CD14-positive monocyte (primary cell): Measurements from ENCODE around the gene ALS2. TPM values are rescaled to one million over a fixed set of nuclear protein-coding genes. Genes with fewer than 3 reads are reported as not detected.

ENCODE experiments used
- DNase-seq, 3 donors: peaks; one replicate each; pipeline ENCODE4 v3.0.0-alpha.2; 2011 to 2022
- H2AFZ ChIP-seq: 2 replicates; pipeline ENCODE4 v1.6.0; 2012; ENCODE audit warnings: mild to moderate bottlenecking, low read depth, low read length, inconsistent platforms; ENCODE audit not compliant: insufficient read depth, poor library complexity, severe bottlenecking
- H3K27ac ChIP-seq, 2 donors: 1 replicate in 1 of 2; 2 replicates in 1 of 2; pipeline ENCODE4 v1.5.1; 2012 to 2013; ENCODE audit warnings: low read length in 2 of 2, control low read depth in 1 of 2, inconsistent platforms in 1 of 2, low read depth in 1 of 2, mild to moderate bottlenecking in 1 of 2
- H3K27me3 ChIP-seq, 2 donors: one replicate each; pipeline versions ENCODE4 v1.6.0 to v1.6.1; 2011 to 2013; ENCODE audit warnings: low read length in 2 of 2; ENCODE audit not compliant: control insufficient read depth in 2 of 2, insufficient read depth in 2 of 2
- H3K36me3 ChIP-seq, 2 donors: replicated peaks in 1 of 2; 1 replicate in 1 of 2; 2 replicates in 1 of 2; pipeline versions ENCODE4 v1.5.1 to v1.6.1; 2012 to 2013; ENCODE audit warnings: low read length in 2 of 2, control low read depth in 1 of 2, inconsistent platforms in 1 of 2, mild to moderate bottlenecking in 1 of 2; ENCODE audit not compliant: insufficient read depth in 2 of 2, control insufficient read depth in 1 of 2
- H3K4me1 ChIP-seq, 2 donors: 1 replicate in 1 of 2; 2 replicates in 1 of 2; pipeline versions ENCODE4 v1.5.1 to v1.6.1; 2012 to 2013; ENCODE audit warnings: low read length in 2 of 2, control low read depth in 1 of 2, inconsistent platforms in 1 of 2, mild to moderate bottlenecking in 1 of 2, moderate library complexity in 1 of 2; ENCODE audit not compliant: insufficient read depth in 2 of 2, control insufficient read depth in 1 of 2
- H3K4me2 ChIP-seq: replicated peaks from 2 replicates; pipeline ENCODE3; 2012; ENCODE audit warnings: low read length, moderate library complexity, mild to moderate bottlenecking; ENCODE audit not compliant: poor library complexity, severe bottlenecking; ENCODE audit errors: extremely low read depth
- H3K4me3 ChIP-seq, 3 experiments: fragments of 200-600 bp in 1 of 3; sonication (generic) in 1 of 3; replicated peaks in 1 of 3; 1 replicate in 2 of 3; 2 replicates in 1 of 3; pipeline ENCODE4 v1.5.1; 2011 to 2013; ENCODE audit warnings: low read length in 3 of 3, mild to moderate bottlenecking in 3 of 3, control low read depth in 2 of 3, low read depth in 2 of 3, inconsistent platforms in 1 of 3, moderate library complexity in 1 of 3
- H3K79me2 ChIP-seq: 2 replicates; pipeline ENCODE4 v1.6.0; 2012; ENCODE audit warnings: mild to moderate bottlenecking, control low read depth, inconsistent platforms, low read length, moderate library complexity; ENCODE audit not compliant: insufficient read depth
- H3K9ac ChIP-seq: 2 replicates; pipeline ENCODE4 v1.6.0; 2017; ENCODE audit warnings: low read length, mild to moderate bottlenecking; ENCODE audit not compliant: insufficient read depth, poor library complexity, severe bottlenecking
- H3K9me3 ChIP-seq, 2 donors: replicated peaks in 1 of 2; 1 replicate in 1 of 2; 2 replicates in 1 of 2; pipeline versions ENCODE4 v1.5.1 to v1.6.1; 2012 to 2013; ENCODE audit warnings: low read length in 2 of 2, control low read depth in 1 of 2; ENCODE audit not compliant: control insufficient read depth in 1 of 2, insufficient read depth in 1 of 2
- H4K20me1 ChIP-seq: 2 replicates; pipeline ENCODE4 v1.6.0; 2012; ENCODE audit warnings: mild to moderate bottlenecking, low read length, control low read depth, moderate library complexity; ENCODE audit not compliant: insufficient read depth
- H3K27ac Mint-ChIP-seq, 7 donors: one replicate each; pipeline ENCODE4 v1.8.0; 2020; ENCODE audit warnings: mild to moderate bottlenecking in 7 of 7, mixed read lengths in 7 of 7, moderate library complexity in 6 of 7, inconsistent platforms in 2 of 7
- H3K27me3 Mint-ChIP-seq, 3 donors: one replicate each; pipeline ENCODE4 v1.8.0; 2021 to 2022; ENCODE audit warnings: low read depth in 3 of 3, mild to moderate bottlenecking in 3 of 3, mixed read lengths in 3 of 3, moderate library complexity in 3 of 3, inconsistent platforms in 1 of 3
- H3K36me3 Mint-ChIP-seq, 2 donors: one replicate each; pipeline ENCODE4 v1.8.0; 2020; ENCODE audit warnings: mixed read lengths in 2 of 2, inconsistent platforms in 1 of 2, mild to moderate bottlenecking in 1 of 2
- H3K4me1 Mint-ChIP-seq: one replicate; pipeline ENCODE4 v1.8.0; 2020; ENCODE audit warnings: mild to moderate bottlenecking, mixed read lengths
- H3K4me3 Mint-ChIP-seq, 2 donors: one replicate each; pipeline ENCODE4 v1.8.0; 2020; ENCODE audit warnings: mild to moderate bottlenecking in 2 of 2, mixed read lengths in 2 of 2, moderate library complexity in 1 of 2
- H3K9me3 Mint-ChIP-seq, 7 donors: one replicate each; pipeline ENCODE4 v1.8.0; 2020 to 2022; ENCODE audit warnings: mixed read lengths in 7 of 7, mild to moderate bottlenecking in 6 of 7, moderate library complexity in 6 of 7, inconsistent platforms in 2 of 7
- WGBS: methylation state at CpG from one replicate; pipeline ENCODE4 v1.1.5; 2013; ENCODE audit warnings: missing lambda C conversion rate; ENCODE audit not compliant: insufficient coverage; 5-methylcytosine and 5-hydroxymethylcytosine counted together
- intact Hi-C, 2 donors: fragments of 100-400 bp; cut with micrococcal nuclease; formaldehyde crosslinking; loops; one replicate each; pipeline versions ENCODE4 v1.15.0 to v1.15.1; 2023
- polyA plus RNA-seq, 3 donors: library from polyadenylated mRNA; depleted of rRNA in 1 of 3; unstranded in 2 of 3; stranded (reverse) in 1 of 3; fragments of 300-500 nt in 2 of 3; fragments of >200 nt in 1 of 3; fragmentation: Illumina TruSeq in 2 of 3; gene quantifications; 1 replicate in 2 of 3; 2 replicates in 1 of 3; pipeline ENCODE4 v1.2.3, GENCODE V29; 2012 to 2021
- TF ChIP-seq, protein P1 (sequence below): fragments of 200-600 bp; IDR thresholded peaks from one replicate; pipeline ENCODE4 v1.8.0; 2022; ENCODE audit warnings: antibody characterized with exemption, mild to moderate bottlenecking

ALS2 gene
- polyA plus RNA-seq, 3 donors = 2.6 to 4.7 (median 3.1) TPM

DNA sequence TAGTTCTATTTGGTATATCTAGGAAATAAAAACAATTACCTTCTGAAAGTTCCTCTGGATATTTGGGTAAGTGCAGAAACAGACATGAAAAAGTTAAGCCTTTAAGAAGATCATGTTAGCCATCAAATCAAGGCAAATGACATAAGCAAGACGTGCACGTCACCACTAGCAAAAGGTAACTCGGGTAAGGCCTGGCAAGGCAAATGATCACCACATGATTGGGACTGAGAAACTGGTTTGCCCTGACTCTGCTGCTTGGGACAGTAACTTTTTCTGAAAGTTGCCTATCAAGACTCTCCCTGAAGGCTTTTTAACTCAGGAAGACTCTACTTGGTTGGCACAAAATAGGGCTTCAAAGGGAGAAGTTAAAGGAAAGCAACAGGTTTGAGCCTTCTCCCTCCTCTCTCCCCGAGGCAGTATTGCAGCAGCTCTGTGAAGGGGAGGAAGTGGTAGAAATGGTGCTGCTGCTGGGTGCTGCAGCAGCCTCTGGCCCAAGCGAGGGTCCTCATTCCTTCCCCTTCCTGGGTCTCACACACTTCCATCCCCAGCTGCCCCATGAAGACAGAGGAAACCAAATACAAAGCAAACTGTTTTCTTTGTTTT is 120.3 kb downstream of the ALS2 start:
- H3K27me3 ChIP-seq = no peaks in the 10 kb centered on the region
- Mint-ChIP-seq H3K4me1 (peaks cover 22% of the 10 kb centered on the region), H3K27me3 (peaks cover 2% of the 10 kb centered on the region in 3 donors), H3K27ac (peak overlapping the region in 1 of 7 donors; percentile 43), H3K4me3 (no peak overlapping the region), H3K36me3 (no peaks in the 10 kb centered on the region), H3K9me3 (no peaks in the 10 kb centered on the region)
- no peaks in the 10 kb centered on the region for H3K79me2 ChIP-seq
- H3K9me3 ChIP-seq = no peaks in the 10 kb centered on the region
- H3K9ac ChIP-seq = no peak overlapping the region
- H3K4me3 ChIP-seq = no peak overlapping the region
- intact Hi-C loops = no loop called here
- no peaks in the 10 kb centered on the region for H3K36me3 ChIP-seq
- H4K20me1 ChIP-seq = no peaks in the 10 kb centered on the region
- peak overlapping the region; percentile 37 for H2AFZ ChIP-seq
- H3K27ac ChIP-seq = no peak overlapping the region
- no peak for DNase-seq
- no peak overlapping the region for H3K4me2 ChIP-seq
- WGBS = 58% methylated on average over 4 of the region's 5 CpGs
- TF ChIP-seq, protein P1, sequence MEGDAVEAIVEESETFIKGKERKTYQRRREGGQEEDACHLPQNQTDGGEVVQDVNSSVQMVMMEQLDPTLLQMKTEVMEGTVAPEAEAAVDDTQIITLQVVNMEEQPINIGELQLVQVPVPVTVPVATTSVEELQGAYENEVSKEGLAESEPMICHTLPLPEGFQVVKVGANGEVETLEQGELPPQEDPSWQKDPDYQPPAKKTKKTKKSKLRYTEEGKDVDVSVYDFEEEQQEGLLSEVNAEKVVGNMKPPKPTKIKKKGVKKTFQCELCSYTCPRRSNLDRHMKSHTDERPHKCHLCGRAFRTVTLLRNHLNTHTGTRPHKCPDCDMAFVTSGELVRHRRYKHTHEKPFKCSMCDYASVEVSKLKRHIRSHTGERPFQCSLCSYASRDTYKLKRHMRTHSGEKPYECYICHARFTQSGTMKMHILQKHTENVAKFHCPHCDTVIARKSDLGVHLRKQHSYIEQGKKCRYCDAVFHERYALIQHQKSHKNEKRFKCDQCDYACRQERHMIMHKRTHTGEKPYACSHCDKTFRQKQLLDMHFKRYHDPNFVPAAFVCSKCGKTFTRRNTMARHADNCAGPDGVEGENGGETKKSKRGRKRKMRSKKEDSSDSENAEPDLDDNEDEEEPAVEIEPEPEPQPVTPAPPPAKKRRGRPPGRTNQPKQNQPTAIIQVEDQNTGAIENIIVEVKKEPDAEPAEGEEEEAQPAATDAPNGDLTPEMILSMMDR = no peak
- peaks cover 0 to 6% of the 10 kb centered on the region in 2 donors for H3K4me1 ChIP-seq

DNA sequence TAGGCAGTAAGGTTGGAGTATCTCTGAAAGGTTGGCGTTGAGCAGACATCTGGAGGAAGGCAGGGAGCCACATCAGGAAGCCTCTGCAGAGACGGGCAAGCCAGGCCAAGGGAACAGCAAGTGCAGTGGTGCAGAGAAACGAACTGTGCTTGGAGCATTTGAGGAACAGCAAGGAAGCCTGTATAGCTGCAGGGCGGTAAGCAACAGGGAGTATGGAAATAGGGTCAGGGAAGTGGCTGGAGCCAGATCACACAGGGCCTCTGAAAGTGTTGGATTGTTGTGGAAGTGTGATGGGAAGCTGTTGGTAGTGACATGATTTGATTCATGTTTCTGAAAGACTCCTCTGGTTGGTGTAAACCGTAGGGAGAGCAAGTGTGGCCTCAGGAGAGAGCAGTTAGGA is 124.0 kb downstream of the ALS2 start:
- Histone ChIP-seq H3K27me3 (no peaks in the 10 kb centered on the region), H3K79me2 (no peaks in the 10 kb centered on the region), H3K4me1 (peaks cover 0 to 6% of the 10 kb centered on the region in 2 donors), H4K20me1 (no peaks in the 10 kb centered on the region), H3K27ac (no peak overlapping the region), H3K4me3 (no peak overlapping the region), H3K36me3 (no peaks in the 10 kb centered on the region), H3K9ac (no peak overlapping the region), H3K9me3 (no peaks in the 10 kb centered on the region), H3K4me2 (no peak overlapping the region), H2AFZ (no peak overlapping the region)
- no peaks in the 10 kb centered on the region for H3K9me3 Mint-ChIP-seq
- no peak overlapping the region for H3K4me3 Mint-ChIP-seq
- intact Hi-C loops = no loop called here
- DNase-seq = no peak
- H3K4me1 Mint-ChIP-seq = peaks cover 36% of the 10 kb centered on the region
- H3K27me3 Mint-ChIP-seq = peaks cover 0 to 4% (median 0%) of the 10 kb centered on the region in 3 donors
- 91% methylated on average over 5 of the region's 5 CpGs for WGBS
- H3K27ac Mint-ChIP-seq = no peak overlapping the region
- TF ChIP-seq, protein P1 = no peak
- no peaks in the 10 kb centered on the region for H3K36me3 Mint-ChIP-seq
